Colonic mucosa (tissue), 4 donors: ENCODE data around the gene TMEM135. TPM values are rescaled to one million over a fixed set of nuclear protein-coding genes. Genes with fewer than 3 reads are reported as not detected.

Experiments
- DNase-seq: peaks from one replicate; pipeline ENCODE4 v3.0.0-alpha.2; 2020
- H3K27ac ChIP-seq: fragments of 200-600 bp; one replicate; pipeline ENCODE4 v1.8.0; 2021
- H3K27me3 ChIP-seq: fragments of 200-600 bp; one replicate; pipeline ENCODE4 v1.8.0; 2021
- H3K36me3 ChIP-seq: fragments of 200-600 bp; one replicate; pipeline ENCODE4 v1.8.0; 2021
- H3K4me1 ChIP-seq: fragments of 200-600 bp; one replicate; pipeline ENCODE4 v1.8.0; 2021; ENCODE audit warnings: mild to moderate bottlenecking
- H3K4me3 ChIP-seq: fragments of 200-600 bp; one replicate; pipeline ENCODE4 v1.8.0; 2021
- H3K9ac ChIP-seq, 2 donors: one replicate each; pipeline ENCODE4 v1.7.0; 2013; ENCODE audit warnings: control low read depth in 2 of 2, low read depth in 2 of 2, low read length in 2 of 2
- H3K9me3 ChIP-seq: fragments of 200-600 bp; one replicate; pipeline ENCODE4 v1.8.0; 2021
- intact Hi-C: fragments of 100-400 bp; cut with DNase I; formaldehyde crosslinking; loops from one replicate; pipeline ENCODE4 v1.14.1; 2022
- total RNA-seq, 2 donors: library from RNA; stranded (reverse); fragmentation: NEBNext Ultra II Directional in 1 of 2; extraction: Animal tissue kit (Norgen Biotek cat#: 25700) in 1 of 2; gene quantifications; one replicate each; pipeline ENCODE4 v1.2.1, GENCODE V29; 2021
- TF ChIP-seq, protein P1 (sequence below): fragments of 200-600 bp; IDR thresholded peaks from one replicate; pipeline ENCODE4 v1.8.0; 2022; ENCODE audit warnings: antibody characterized with exemption, mild to moderate bottlenecking
- donor health status: healthy.
- donor health status: DM: no; HTN: no; CAD: no.
- donor health status: DM: no; HTN: no; CAD: no.

The TMEM135 gene
- total RNA-seq, 2 donors from 2014 or later = 28.8 to 41.4 TPM

DNA sequence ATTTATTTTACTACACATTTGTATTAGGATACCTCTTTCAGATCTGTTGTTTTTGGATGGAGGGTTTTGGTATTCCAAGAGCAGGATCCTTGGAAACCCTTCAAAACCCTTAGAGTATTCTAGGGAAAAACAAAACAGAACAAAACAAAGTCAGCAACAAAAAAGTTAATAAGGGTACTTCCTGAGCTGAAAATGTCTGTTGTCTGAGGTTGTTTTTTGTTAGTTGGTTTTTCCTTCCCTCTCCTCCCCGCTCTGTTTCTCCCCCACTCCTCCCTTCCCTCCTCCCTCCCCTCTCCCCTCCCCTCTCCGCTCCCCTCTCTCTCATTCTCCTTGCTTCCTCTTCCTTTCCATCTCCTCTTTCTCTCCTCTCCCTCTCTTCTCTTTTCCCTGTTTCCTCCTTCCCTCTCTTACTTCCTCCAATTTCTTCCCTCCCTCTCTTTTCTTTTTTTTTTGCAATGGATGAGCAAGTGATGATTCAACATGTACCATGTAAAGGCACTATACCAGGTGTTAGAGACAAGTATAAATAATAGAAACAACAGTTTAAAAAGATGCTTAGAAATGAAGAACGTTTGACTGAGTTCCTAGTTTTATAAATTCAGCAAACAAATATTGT lies 160.6 kb downstream of the TMEM135 start:
- TF ChIP-seq, protein P1, sequence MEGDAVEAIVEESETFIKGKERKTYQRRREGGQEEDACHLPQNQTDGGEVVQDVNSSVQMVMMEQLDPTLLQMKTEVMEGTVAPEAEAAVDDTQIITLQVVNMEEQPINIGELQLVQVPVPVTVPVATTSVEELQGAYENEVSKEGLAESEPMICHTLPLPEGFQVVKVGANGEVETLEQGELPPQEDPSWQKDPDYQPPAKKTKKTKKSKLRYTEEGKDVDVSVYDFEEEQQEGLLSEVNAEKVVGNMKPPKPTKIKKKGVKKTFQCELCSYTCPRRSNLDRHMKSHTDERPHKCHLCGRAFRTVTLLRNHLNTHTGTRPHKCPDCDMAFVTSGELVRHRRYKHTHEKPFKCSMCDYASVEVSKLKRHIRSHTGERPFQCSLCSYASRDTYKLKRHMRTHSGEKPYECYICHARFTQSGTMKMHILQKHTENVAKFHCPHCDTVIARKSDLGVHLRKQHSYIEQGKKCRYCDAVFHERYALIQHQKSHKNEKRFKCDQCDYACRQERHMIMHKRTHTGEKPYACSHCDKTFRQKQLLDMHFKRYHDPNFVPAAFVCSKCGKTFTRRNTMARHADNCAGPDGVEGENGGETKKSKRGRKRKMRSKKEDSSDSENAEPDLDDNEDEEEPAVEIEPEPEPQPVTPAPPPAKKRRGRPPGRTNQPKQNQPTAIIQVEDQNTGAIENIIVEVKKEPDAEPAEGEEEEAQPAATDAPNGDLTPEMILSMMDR = no peak
- H3K9me3 ChIP-seq = no peaks in the 10 kb centered on the region
- no peaks in the 10 kb centered on the region for H3K4me1 ChIP-seq
- DNase-seq = no peak
- intact Hi-C loops = no loop called here
- H3K4me3 ChIP-seq = no peak overlapping the region
- no peaks in the 10 kb centered on the region for H3K27me3 ChIP-seq
- H3K36me3 ChIP-seq = no peaks in the 10 kb centered on the region
- H3K27ac ChIP-seq = no peak overlapping the region
- H3K9ac ChIP-seq = no peak overlapping the region

DNA sequence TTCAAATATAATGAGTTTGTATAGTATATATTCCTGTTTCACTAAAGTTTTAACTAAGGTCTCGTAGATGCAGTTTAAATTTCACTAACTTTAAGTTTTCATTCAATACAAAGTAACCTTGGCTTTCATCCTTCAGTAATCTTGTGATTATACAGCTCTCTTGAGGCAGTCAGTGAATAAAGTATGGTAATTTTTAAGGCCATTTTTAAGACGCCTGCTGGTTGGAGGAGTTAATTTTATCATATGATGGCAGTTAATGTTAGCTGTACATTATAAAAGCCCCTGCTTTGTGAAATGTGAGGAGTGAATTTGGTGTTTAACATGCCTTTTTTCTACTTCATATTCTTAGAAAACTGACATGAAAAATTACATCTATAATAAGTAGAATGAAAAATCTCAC lies 163.6 kb downstream of the TMEM135 start:
- Histone ChIP-seq H3K36me3 (no peaks in the 10 kb centered on the region), H3K9me3 (no peaks in the 10 kb centered on the region), H3K27ac (no peak overlapping the region), H3K4me3 (no peak overlapping the region), H3K9ac (no peak overlapping the region), H3K4me1 (no peaks in the 10 kb centered on the region), H3K27me3 (no peaks in the 10 kb centered on the region)
- intact Hi-C loops = no loop called here
- DNase-seq = no peak
- TF ChIP-seq, protein P1 = no peak

DNA sequence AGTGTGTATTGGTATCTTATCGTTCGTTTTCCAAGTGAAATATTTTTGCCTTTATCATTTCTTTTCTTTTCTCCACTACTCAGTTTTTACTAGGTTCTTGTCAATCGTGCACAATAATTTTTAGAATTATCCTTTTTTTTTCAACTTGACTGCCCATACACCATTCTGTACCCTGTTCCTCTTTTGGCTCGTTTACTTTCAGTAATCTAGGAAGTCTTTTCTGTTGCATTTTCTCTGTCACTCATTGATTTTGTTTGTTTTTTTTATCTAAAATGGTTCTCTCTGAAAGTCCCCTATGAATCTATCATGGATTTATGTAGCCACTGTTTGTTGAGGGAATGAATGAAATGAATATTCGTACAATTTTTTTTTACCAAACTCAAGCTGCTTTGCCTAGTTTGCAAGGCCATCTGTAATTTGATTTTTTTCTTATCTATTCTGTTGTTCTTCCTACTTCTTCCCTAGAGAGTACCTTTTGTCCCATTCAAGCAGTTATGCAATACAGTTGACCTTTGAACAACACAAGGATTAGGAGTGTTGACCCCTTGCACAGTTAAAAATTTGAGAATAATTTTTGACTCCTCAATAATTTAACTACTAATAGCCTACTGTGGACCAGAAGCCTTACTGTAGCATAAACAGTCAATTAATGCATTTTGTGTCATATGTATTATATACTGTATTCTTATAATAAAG lies 166.3 kb downstream of the TMEM135 start:
- intact Hi-C loops = no loop called here
- Histone ChIP-seq H3K27ac (no peak overlapping the region), H3K36me3 (no peaks in the 10 kb centered on the region), H3K4me3 (no peak overlapping the region), H3K9ac (no peak overlapping the region), H3K4me1 (no peaks in the 10 kb centered on the region), H3K27me3 (no peaks in the 10 kb centered on the region), H3K9me3 (no peaks in the 10 kb centered on the region)
- TF ChIP-seq, protein P1 = no peak
- DNase-seq = no peak

DNA sequence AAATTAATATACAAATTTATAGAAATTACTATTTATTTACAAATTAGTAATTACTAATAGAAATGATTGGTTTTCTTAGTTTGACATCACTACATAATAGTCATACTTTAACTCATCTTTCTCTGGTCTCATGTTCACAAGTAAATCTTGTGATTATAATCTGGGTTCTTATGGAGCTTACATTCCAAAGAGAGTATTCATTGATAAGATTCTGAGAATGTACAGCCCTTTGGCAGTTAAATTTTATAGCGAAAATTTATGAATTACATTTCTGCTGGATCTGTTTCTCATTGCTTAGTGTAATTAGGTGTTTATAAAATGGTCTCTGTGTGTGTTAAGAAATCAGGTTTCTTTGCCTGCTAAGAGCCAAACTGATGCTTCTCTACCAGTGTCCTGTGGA lies 175.2 kb downstream of the TMEM135 start:
- H3K9ac ChIP-seq = no peak overlapping the region
- no peak overlapping the region for H3K27ac ChIP-seq
- H3K4me3 ChIP-seq = no peak overlapping the region
- TF ChIP-seq, protein P1 = no peak
- H3K36me3 ChIP-seq = no peaks in the 10 kb centered on the region
- no peaks in the 10 kb centered on the region for H3K4me1 ChIP-seq
- DNase-seq = no peak
- no peaks in the 10 kb centered on the region for H3K9me3 ChIP-seq
- intact Hi-C loops = no loop called here
- H3K27me3 ChIP-seq = no peaks in the 10 kb centered on the region

DNA sequence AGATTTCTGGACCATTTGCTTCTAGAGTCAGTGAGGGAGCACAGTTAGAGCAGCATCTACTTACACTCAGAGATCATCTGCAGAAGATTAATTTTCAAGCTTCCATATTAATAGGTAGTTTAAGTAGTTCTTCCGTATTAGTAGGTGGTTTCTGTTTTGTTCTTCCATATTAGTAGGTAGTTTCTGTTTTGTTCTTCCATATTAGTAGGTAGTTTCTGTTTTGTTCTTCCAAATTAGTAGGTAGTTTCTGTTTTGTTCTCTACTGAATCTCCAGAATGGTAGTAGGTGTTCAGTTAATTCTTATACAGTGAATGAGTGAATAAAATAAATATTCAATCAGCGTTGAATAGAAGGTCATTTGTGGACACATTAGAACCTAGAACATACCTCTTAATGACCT lies 175.7 kb downstream of the TMEM135 start:
- H3K27me3 ChIP-seq = no peaks in the 10 kb centered on the region
- intact Hi-C loops = no loop called here

More for the DNA sequence above, 175.7 kb downstream of the TMEM135 start:
- DNase-seq = no peak
- H3K4me1 ChIP-seq = no peaks in the 10 kb centered on the region
- no peak overlapping the region for H3K27ac ChIP-seq
- no peaks in the 10 kb centered on the region for H3K36me3 ChIP-seq
- H3K4me3 ChIP-seq = no peak overlapping the region
- no peak overlapping the region for H3K9ac ChIP-seq
- H3K9me3 ChIP-seq = no peaks in the 10 kb centered on the region
- TF ChIP-seq, protein P1 = no peak
